ENCODE results near the gene RPP40.

GRCh38 chr6:4958624-4959023, 45.2 kb downstream of the RPP40 start:
- TF ChIP-seq CTCF (IDR thresholded peaks at IDR 0.05) (no peak), EP300 (IDR thresholded peaks at IDR 0.05) (no peak), POLR2AphosphoS5 (IDR thresholded peaks at IDR 0.05) (no peak)

Measured in upper lobe of left lung (tissue), 4 donors.